ENCODE results near the gene GRP. TPM values are rescaled to one million over a fixed set of nuclear protein-coding genes. Genes with fewer than 3 reads are reported as not detected.

GRP gene
- total RNA-seq, 3 donors from 2014 or later (not counting 1 experiment from before 2014, with no cell fraction given), result not detected

GRCh38 chr18:59202258-59202820 lies 17.6 kb upstream of the GRP start:
- Mint-ChIP-seq H3K27me3 (ENCODE audit: low read depth in 2 of 2) (peaks cover 10 to 11% of the 10 kb centered on the region in 2 donors), H3K4me1 (no peaks in the 10 kb centered on the region), H3K36me3 (no peaks in the 10 kb centered on the region), H3K9me3 (no peaks in the 10 kb centered on the region), H3K27ac (no peak overlapping the region), H3K4me3 (no peak overlapping the region)
- ATAC-seq, result no peak
- Histone ChIP-seq H3K4me1 (ENCODE audit: control insufficient read depth, insufficient read depth, low read length) (no peaks in the 10 kb centered on the region), H3K4me3 (ENCODE audit: low read length) (no peak overlapping the region), H3K36me3 (ENCODE audit: control insufficient read depth, insufficient read depth, low read length) (no peaks in the 10 kb centered on the region), H3K27me3 (ENCODE audit: control insufficient read depth, insufficient read depth, low read length) (no peaks in the 10 kb centered on the region), H3K9me3 (ENCODE audit: control insufficient read depth, insufficient read depth, low read length) (no peaks in the 10 kb centered on the region), H3K27ac (ENCODE audit: low read length) (no peak overlapping the region)
- TF ChIP-seq CTCF (IDR thresholded peaks at IDR 0.05), result no peak
- intact Hi-C loops (cut with micrococcal nuclease), result no loop called here
- no peak for DNase-seq

- no peak for TF ChIP-seq CTCF (IDR thresholded peaks at IDR 0.05)
- Mint-ChIP-seq H3K9me3 (no peaks in the 10 kb centered on the region), H3K27ac (no peak overlapping the region), H3K27me3 (ENCODE audit: low read depth in 2 of 2) (peaks cover 6 to 11% of the 10 kb centered on the region in 2 donors), H3K4me3 (no peak overlapping the region), H3K36me3 (no peaks in the 10 kb centered on the region), H3K4me1 (no peaks in the 10 kb centered on the region)
- H3K4me3 ChIP-seq (ENCODE audit: low read length), result no peak overlapping the region
- ATAC-seq (no peak), DNase-seq (no peak)
- H3K27me3 ChIP-seq (ENCODE audit: control insufficient read depth, insufficient read depth, low read length), result no peaks in the 10 kb centered on the region
- no peak overlapping the region for H3K27ac ChIP-seq (ENCODE audit: low read length)
- 72% methylated on average over 6 of the region's 6 CpGs for WGBS (ENCODE audit: insufficient coverage)
- intact Hi-C loops (cut with micrococcal nuclease), result no loop called here
- H3K9me3 ChIP-seq (ENCODE audit: control insufficient read depth, insufficient read depth, low read length), result no peaks in the 10 kb centered on the region
- no peaks in the 10 kb centered on the region for H3K4me1 ChIP-seq (ENCODE audit: control insufficient read depth, insufficient read depth, low read length)
- H3K36me3 ChIP-seq (ENCODE audit: control insufficient read depth, insufficient read depth, low read length), result no peaks in the 10 kb centered on the region
Observed at GRCh38 chr18:59207506-59207905, 12.5 kb upstream of the GRP start.

GRCh38 chr18:59208602-59209125 lies 11.3 kb upstream of the GRP start:
- H3K27ac ChIP-seq (ENCODE audit: low read length), result no peak overlapping the region
- H3K27me3 ChIP-seq (ENCODE audit: control insufficient read depth, insufficient read depth, low read length), result no peaks in the 10 kb centered on the region
- Mint-ChIP-seq H3K4me3 (no peak overlapping the region), H3K27ac (no peak overlapping the region), H3K36me3 (no peaks in the 10 kb centered on the region), H3K9me3 (no peaks in the 10 kb centered on the region), H3K27me3 (ENCODE audit: low read depth in 2 of 2) (peaks cover 6 to 11% of the 10 kb centered on the region in 2 donors), H3K4me1 (no peaks in the 10 kb centered on the region)
- H3K9me3 ChIP-seq (ENCODE audit: control insufficient read depth, insufficient read depth, low read length), result no peaks in the 10 kb centered on the region
- H3K4me3 ChIP-seq (ENCODE audit: low read length), result no peak overlapping the region
- ATAC-seq (no peak), DNase-seq (no peak)
- intact Hi-C loops (cut with micrococcal nuclease), result no loop called here
- H3K36me3 ChIP-seq (ENCODE audit: control insufficient read depth, insufficient read depth, low read length), result no peaks in the 10 kb centered on the region
- TF ChIP-seq CTCF (IDR thresholded peaks at IDR 0.05), result no peak
- WGBS (ENCODE audit: insufficient coverage), result 86% methylated on average over 6 of the region's 6 CpGs
- H3K4me1 ChIP-seq (ENCODE audit: control insufficient read depth, insufficient read depth, low read length), result no peaks in the 10 kb centered on the region

GRCh38 chr18:59210299-59210698 lies 9.7 kb upstream of the GRP start:
- Histone ChIP-seq H3K4me1 (ENCODE audit: control insufficient read depth, insufficient read depth, low read length) (no peaks in the 10 kb centered on the region), H3K27me3 (ENCODE audit: control insufficient read depth, insufficient read depth, low read length) (no peaks in the 10 kb centered on the region), H3K27ac (ENCODE audit: low read length) (no peak overlapping the region), H3K9me3 (ENCODE audit: control insufficient read depth, insufficient read depth, low read length) (no peaks in the 10 kb centered on the region), H3K4me3 (ENCODE audit: low read length) (no peak overlapping the region), H3K36me3 (ENCODE audit: control insufficient read depth, insufficient read depth, low read length) (no peaks in the 10 kb centered on the region)
- no peak overlapping the region for H3K4me3 Mint-ChIP-seq
- H3K9me3 Mint-ChIP-seq, result no peaks in the 10 kb centered on the region
- H3K27ac Mint-ChIP-seq, result no peak overlapping the region
- WGBS (ENCODE audit: insufficient coverage), result 100% methylated on average over 2 of the region's 4 CpGs
- intact Hi-C loops (cut with micrococcal nuclease), result no loop called here
- ATAC-seq (no peak), DNase-seq (no peak)
- no peaks in the 10 kb centered on the region for H3K36me3 Mint-ChIP-seq
- TF ChIP-seq CTCF (IDR thresholded peaks at IDR 0.05), result no peak
- no peaks in the 10 kb centered on the region for H3K4me1 Mint-ChIP-seq
- peaks cover 10 to 11% of the 10 kb centered on the region in 2 donors for H3K27me3 Mint-ChIP-seq (ENCODE audit: low read depth in 2 of 2)
